CD4-positive, alpha-beta T cell treated with Interleukin-15 for 1 hour (primary cell): Measurements from ENCODE around the gene TRIM29.

Experiments
- DNase-seq: peaks from one replicate; pipeline ENCODE4 v3.0.0-alpha.2; 2020

The TRIM29 gene

DNA sequence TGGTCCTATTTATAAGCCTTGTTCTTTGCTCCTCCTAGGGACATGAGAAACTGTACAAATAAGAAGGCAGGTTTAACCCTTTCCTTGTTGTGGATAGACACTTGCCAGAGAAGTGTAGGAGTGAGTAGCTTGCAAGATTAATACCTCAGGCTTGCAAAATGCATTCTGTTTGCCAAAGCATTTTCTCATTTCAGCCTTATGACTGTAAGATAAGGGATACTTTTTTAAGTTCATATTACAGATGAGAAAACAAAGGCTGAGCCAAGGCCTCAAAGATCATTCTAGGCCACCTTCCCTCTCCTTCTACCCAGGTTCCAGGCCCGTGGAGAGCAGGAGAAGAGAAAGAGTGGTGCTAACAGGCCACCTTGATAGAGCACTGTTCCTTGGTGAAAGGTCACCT lies 46.8 kb downstream of the TRIM29 start:
- DNase-seq = no peak

DNA sequence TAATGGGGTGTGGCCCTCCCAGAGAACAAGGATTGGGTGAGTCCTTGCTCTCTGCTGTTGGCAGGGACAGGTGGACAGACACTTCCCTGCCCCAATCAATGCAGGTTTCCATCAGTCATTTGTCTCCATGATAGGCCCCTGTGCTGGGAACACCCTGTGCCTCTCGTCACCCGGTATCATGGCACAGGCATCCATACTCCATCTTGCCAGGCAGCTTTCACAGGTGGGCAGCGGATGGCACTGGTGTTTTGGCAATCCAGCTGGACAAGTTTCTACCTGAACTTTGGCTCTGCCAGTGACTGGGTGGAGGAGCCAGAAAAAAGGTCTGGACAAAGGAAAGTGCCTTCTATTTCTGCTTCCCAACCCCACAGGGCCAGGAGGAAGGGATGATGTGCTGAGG lies 47.5 kb downstream of the TRIM29 start:
- DNase-seq = no peak

DNA sequence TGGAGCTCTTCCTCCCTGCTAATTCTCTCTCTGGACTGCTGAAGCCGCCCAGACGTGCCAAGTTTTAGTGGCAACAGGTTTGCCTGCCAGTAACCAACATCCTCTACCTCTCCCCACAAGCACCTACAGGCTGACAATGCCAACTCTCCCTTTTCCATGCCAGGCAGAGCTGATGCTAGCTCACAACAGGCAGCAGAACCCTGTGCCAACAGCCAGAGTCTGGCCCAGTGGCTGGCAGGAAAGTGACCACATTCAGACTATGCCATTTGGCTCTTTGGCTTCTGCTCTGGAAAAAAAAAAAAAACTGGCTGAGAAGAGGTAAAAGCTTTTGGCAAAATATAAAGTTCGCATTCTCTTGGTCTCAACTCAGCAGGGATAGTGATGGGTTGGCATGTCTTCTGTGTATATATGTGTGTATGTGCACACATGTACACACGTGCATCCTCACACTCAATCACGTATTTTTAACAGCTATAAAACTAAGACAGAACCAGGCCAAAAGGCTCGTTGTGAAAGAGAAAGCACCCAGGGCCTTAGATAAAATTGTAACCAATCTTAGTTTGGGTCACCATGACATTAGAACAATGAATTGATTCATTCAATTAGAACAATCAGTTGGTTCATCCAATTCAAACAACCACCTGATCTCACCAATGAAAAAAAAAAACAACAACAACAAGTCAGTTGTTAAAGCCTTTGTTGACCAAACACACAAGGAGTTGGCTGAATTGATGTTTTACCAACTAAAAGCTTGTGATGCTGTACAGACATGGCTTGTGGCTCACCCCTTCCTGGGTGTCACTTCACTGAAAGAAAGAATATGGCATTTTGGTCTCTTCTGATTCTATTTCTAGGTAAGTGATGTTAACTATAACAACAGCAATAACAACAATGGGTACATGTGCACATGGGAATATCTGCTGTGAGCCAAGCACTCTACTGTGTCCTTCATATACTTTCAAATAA lies 48.6 kb downstream of the TRIM29 start:
- DNase-seq = no peak

DNA sequence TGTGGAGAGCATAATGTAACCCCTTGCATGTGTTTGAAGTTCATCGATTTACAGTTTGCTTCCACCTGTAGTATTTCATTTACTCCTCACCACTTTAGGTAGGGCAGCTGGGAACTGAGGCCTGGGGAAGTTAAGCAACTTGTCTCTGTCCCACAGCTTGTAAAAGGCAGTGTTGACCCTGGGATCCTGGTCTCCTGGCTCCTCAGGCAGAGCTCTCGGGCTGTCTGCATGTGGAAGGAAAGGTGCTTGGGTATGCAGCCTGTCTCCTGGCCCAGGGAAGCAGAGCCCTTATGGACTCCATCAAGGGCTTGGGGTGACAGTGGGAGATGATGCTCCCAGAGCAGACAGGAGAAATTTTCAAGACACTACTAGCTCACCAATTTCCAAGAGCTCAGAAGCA lies 49.9 kb downstream of the TRIM29 start:
- DNase-seq = no peak

DNA sequence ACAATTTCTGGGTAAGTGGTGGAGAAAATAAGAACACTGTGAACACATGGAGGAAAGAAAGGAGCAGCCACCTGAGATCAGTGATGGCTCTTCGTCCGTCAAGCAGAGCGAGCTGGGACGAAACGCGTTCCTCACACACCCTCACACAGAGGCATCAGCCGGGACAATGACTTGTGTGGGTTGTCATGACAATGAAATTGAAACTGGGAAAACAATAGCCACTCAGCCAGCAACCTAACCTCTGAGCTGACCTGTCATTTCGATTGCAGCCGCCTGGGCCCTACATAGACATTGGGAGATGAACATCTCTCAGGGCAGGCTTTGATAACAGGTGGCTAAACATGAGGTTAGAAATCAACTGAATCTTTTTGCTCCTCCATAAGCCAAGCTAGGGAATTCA lies 51.3 kb downstream of the TRIM29 start:
- DNase-seq = no peak

DNA sequence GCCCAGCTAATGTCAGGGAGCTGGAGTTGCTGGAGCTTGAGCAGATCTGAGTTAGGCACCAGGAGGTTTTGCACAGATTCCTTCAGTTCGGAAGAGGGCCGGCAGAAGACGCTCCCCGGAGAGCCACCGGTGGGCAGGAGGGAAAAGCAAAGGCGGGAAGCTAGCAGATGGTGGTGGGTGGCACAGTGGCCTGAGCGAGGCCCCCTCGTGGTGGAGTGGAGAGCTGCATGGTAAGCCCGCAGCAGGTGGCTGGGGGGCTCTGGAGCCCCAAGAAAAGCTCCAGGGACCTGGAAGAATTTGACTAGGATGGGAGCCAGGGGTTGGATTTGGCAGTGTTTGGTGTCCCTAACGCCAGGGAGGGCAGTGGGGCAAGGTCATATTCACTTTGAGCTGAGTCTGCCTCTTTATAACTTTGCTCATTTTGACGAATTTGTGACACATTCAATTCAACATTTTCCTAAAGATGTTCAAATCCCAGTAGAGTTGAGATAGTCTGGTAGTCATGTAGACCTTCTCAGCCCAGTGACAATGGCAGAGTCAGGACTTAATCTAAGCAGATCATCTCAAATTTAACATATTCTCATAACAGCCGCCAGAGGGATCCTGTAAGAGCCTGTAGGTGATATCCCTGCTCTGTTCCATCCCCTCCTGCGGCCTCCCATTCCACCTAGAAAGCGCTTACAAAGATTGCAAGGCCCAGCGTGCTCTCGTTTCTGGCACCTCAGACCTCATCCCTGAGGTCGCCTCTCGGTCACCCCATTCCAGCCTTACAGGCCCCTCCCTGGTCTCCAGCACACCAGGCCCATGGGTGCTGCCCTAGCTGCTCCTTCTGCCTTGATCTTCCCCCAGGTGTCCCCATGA lies 57.9 kb downstream of the TRIM29 start:
- DNase-seq = no peak

DNA sequence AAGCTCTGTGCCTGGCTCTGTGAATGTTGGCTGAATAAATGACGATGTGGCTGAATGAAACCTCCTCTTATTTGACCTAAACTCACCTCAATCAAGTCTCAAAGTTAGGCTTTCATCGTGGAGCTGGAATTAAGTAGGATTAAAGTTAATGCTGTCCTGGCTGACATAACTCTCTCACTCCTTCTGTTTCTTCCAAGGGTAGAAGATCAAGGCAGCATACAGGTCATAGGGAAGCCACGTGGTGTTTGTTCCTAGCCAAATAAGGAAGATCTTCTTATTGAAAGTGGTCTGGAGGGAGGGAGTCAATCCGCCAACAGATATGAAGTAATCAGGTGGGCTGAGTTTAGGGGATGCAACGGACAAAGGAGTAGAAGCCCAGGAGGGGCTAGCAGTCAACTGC lies 59.5 kb downstream of the TRIM29 start:
- DNase-seq = no peak

DNA sequence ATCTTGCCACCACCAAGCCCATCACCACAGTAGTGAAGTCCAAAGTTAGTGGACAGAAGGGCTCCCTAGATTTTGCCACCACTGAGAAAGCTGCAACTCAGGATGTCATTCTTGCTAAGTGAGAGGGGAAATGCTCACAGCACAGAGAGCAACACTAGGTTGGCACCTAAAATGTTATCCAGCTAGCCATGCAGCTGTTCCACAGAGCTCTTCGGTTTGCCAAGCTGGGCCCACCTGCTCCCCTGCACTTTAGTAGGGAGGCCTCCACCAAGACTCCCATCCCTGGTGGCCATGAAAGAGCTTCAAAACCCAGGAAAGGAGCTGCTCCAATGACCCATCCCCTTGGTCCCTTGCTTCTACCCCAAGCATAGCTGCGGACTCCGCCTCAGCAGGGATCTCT lies 63.8 kb downstream of the TRIM29 start:
- DNase-seq = no peak

DNA sequence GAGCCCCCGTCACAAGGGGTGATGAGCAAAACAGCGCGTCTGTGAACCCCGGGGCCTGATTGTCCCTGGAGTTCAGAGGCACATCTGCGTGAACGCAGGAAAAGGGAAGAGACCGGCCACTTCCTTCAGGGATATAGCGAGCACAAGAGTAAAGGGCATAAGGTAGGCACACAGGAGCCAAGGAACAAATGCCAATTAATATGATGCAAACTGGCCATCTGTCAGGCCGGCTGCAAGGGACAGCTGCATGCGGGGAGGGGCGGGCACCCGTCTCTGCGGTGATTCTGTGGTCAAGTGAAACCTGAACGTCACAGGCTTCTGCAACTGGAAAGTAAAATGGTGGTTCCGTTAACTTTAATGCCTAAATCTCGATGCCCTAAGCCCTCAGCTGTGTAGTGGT lies 64.7 kb downstream of the TRIM29 start:
- DNase-seq = no peak

DNA sequence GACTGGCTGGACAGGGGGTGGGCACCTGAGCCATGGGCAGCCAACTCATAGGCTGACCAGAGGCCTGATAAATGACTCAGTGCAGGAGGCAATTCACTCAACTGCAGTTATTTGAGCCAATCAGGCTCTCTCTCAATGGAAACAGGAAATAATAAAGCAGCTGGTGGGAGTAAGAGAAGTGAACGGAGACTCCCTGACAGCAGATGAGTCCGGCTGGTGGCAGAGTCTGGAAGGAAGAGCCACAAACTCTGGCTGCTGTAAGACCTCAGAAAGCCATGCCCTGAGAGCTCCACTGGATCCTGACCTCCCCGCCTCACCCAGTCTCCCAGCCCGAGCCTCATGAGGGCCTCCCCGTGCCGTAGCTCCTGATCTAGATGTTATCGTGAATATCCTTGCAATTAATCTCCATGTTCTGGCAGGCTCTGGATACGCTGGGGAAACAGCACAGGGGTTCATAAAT lies 69.8 kb downstream of the TRIM29 start:
- no peak for DNase-seq

DNA sequence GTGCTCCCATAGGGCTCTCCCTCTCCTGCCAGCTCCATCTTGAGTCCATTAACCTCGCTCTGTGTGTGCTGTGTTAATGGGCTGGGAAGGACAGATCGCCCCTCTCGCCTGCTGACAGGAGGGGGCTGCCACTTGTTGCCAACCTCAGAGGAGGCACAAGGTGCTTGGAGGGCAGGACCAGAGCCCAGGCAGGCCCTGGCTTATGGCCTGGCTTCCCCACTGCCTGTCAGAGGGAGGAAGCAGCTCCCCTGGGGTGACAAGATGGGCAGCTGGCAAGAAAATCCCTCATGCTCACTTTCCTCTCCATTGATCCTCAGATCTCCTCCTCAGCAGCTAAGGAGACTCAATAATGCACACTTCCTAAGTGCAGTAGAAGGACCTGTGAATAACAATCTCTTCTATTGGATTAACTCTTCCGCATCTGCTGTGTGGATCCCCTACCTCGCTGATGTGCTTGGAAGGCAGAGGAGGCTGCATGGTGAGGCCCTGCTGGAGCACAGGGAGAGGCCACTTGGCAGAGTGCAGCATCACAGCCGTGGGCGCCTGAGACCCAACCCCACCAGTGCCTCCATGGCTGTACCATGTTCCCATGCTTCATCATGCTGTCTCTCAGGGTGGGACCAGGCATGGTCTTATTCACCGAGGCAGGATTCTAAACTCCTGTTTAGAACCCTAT lies 70.3 kb downstream of the TRIM29 start:
- DNase-seq = no peak

DNA sequence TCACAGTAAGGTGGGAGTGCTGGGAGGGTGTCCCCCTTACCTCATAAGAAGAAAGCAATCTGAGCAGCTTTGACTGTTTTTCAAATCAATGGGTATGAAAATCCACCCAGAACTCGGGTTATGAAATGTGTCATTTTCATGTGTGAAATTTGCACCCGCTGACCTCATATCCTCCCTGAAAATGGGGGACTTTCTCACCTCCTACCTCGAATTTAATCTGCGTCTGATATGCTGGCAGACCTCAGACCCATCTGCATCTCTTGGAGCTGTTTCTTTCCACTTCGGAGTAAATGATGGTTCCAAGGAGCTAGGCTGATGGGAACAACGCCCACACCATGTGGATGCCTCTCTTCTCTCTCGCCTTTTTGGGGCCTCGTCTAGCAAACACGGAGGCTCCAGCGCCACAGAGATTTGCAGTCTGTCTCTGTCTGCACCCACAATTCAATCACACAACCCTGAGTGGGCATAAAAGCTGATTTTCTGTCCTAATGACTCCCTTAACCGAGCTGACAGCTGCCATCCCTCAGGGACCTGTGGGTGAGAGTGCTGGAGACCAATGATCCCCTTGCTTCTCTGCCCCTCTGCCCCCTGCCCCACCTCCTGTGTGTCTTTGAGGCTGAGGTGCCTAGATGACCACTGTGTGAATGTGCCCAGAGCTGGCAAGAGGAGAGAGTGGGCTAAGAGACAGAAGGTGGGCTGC lies 71.0 kb downstream of the TRIM29 start:
- DNase-seq = no peak

DNA sequence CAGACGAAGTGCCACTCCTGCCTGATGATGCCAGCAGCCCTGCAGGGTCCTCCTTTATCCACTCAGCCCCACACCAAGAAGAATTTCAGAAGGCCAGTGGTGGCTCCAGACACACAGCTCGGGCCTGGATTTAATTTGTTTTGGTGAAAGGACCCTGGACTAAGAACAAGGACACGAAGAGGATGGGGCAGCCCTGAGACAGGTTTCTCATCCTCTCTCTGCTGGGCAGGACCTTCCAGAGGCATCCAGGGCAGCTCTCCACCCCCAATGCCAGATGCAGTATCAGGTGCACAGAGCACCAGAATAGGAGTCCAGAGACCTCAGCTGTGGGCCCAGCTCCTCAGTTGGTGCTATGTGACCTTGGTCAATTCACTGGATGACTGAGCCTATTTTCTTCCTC lies 72.0 kb downstream of the TRIM29 start:
- DNase-seq = no peak

DNA sequence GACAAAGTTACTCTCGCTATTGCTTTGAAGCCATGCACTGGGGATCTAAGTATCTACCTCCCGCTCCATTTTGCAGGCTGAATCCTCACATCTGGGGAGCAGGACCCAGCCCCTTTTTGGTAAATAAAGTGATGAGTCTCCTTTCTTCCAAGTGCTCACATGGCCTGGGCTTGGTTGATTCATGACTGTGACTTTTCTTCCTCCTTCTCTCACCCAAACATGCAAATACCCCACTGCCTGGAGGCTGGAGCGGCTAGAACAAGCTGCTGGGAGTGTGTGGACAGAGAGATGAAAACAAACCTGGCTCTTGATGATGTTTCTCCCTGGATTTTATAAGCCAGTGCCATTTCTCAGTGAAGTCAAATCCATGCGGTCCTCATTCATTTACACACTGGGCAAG lies 72.7 kb downstream of the TRIM29 start:
- no peak for DNase-seq

DNA sequence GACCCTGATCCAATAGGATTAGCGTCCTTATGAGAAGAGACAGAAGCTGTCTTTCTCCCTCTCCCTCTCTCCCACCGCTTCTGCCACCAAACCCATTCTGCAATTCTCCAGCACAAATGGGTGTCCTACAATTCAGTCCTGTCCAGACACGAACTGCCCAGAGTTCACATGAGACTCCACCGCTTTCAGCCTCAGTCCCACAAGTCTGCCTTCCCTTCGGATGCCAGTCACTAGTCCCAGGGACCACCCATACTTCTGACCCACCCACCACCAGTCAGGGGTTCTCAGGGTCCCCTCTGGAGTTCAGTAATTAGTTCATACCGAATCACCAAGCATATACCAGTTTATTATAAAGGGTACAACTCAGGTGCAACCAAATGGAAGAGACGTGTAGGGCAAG lies 73.6 kb downstream of the TRIM29 start:
- DNase-seq = no peak

DNA sequence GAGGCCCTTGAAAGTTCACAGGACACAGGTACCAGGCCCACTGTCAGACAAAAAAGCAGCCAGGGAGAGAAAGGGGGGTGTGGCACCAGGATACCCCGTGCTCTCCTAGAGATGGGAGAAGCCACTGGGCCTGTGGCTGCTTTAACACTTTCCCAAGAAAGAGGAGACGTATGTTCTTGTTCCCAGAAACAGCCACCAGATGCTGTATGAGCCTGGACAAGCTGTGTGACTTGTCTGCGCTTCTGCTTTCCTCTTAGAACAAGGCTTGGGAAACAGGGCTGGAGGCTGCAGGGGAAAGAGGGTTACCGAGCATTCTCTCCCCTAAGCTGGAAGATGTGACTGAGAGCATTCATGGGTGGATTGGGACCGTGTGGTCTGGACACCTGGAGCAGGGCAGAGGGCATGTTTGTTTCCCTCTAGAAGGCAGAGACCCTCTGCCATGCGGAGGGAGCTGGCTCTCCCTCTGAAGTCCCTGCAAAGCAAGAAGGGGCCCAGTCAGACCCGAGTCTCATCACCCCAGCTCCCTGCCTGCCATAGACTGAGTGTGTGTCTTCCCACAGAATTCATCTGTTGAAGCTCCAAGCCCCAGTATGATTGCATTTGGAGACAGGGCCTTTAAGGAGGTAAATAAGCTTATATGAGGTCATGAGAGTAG lies 74.1 kb downstream of the TRIM29 start:
- no peak for DNase-seq

DNA sequence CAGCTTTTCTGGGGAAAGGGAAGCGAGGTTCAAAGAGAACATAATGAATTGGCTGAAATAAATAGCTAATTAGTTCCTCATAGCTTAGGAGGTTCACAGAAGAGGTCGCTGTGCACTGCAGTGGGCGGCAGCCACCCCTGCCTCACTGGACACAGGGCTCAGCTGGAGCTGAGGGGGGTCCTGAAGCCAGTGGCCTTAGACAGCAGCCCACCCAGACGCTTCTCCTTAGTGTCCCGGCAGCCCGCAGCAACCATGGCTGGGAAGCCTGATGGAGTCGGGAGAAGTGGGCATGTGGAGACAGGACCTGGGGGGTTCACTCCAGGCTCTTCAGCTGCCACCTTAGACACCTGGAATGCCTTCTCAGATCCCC lies 75.4 kb downstream of the TRIM29 start:
- DNase-seq = no peak

DNA sequence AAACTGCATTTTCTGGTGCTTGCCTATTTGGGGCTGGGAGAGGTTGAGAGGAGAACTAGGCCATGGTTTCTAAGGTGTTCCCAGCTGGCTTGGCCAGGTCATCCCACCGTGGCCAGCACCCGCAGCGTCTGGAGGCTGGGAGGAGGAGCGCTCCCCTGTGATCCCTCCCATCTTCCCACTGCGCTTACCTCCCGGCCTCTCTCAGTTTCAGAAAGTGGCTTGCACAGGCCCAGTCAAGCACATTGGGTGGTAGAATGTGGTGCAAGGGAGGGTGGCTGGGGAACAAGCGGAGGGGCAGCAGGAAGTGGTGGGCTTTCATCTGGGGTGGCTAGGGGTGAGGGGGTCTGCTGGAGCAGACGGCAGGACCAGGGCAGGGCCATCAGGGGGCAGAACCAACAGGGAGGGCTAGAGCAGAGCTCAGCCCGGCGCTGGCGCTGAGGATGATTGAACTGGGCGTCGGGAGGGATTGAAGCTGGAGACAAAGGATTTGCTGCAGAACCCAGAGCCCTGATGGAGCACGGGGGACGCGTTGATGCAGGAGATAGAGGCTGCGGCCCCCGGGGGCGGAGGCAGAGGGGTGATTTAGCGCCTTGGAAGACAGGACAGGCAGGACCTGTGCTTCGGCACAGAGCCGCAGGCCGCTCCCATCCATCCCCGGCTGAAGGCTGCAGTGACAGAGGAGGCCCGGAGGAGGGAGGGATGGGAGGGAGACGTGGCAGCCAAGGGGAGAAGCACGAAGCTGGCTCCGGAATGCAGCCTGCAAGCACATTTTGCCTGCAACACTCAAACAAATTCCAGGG lies 76.0 kb downstream of the TRIM29 start:
- no peak for DNase-seq
